SK-N-SH treated with all-trans-retinoic acid at 6 μM for 48 hours (cell line): Measurements from ENCODE around the gene MIR17HG.

ENCODE experiments used
- CSRNP3 ChIP-seq: fragments of 250-450 bp; sonication (Bioruptor Pico); IDR thresholded peaks from 2 replicates; pipeline ENCODE4 v1.5.1; 2021; ENCODE audit warnings: mild to moderate bottlenecking, moderate library complexity
- OSR1 ChIP-seq: fragments of 250-450 bp; sonication (Bioruptor Pico); IDR thresholded peaks from 2 replicates; pipeline ENCODE4 v1.8.0; 2022; ENCODE audit warnings: moderate library complexity, mild to moderate bottlenecking, inconsistent platforms
- PATZ1 ChIP-seq: fragments of 250-450 bp; sonication (Bioruptor Pico); IDR thresholded peaks from 2 replicates; pipeline ENCODE4 v1.8.0; 2020; ENCODE audit warnings: mild to moderate bottlenecking, moderate library complexity, borderline replicate concordance
- RARB ChIP-seq: fragments of 250-450 bp; sonication (Bioruptor Pico); IDR thresholded peaks from 2 replicates; pipeline ENCODE4 v1.8.0; 2021; ENCODE audit warnings: mild to moderate bottlenecking, moderate library complexity
- ZFP30 ChIP-seq: fragments of 450-650 bp; formaldehyde crosslinking; IDR thresholded peaks from 2 replicates; pipeline ENCODE4 v1.5.0; 2022; ENCODE audit warnings: mild to moderate bottlenecking, moderate library complexity

- TF ChIP-seq PATZ1 (no peak), ZFP30 (CRISPR knock-in tag) (no peak), OSR1 (CRISPR knock-in tag) (no peak), CSRNP3 (no peak), RARB (no peak)
These were observed 42.7 kb upstream of the MIR17HG start for GRCh38 chr13:91304741-91305140.
